ENCODE measurements around the gene TBXAS1. TPM values are rescaled to one million over a fixed set of nuclear protein-coding genes. Genes with fewer than 3 reads are reported as not detected.

TBXAS1 gene
- polyA plus RNA-seq, 1 donor from 2014 or later = 0.93 TPM

GRCh38 chr7:139874302-139874629 is 45.2 kb downstream of the TBXAS1 start:
- no peaks in the 10 kb centered on the region for H3K9me2 ChIP-seq (ENCODE audit: insufficient read depth, low read length)
- no peak overlapping the region for H3K4me2 ChIP-seq (ENCODE audit: low read length)
- TF ChIP-seq TAF1 (IDR thresholded peaks at IDR 0.05; ENCODE audit: low read depth) (no peak), EZH2 (IDR thresholded peaks at IDR 0.05; ENCODE audit: borderline replicate concordance, insufficient read depth, low read length, poor library complexity, severe bottlenecking) (no peak), MXI1 (conservative IDR thresholded peaks at IDR 0.05; ENCODE audit: poor library complexity, severe bottlenecking) (no peak), REST (IDR thresholded peaks at IDR 0.05; ENCODE audit: borderline replicate concordance) (no peak), SMC3 (conservative IDR thresholded peaks at IDR 0.05; ENCODE audit: poor library complexity) (no peak), POLR2AphosphoS5 (IDR thresholded peaks at IDR 0.05) (no peak)
- no peaks in the 10 kb centered on the region for H3K9me3 ChIP-seq (ENCODE audit: low read length)
- no peaks in the 10 kb centered on the region for H3F3A ChIP-seq (ENCODE audit: insufficient read depth, low read length, poor library complexity, severe bottlenecking)
- H3K9ac ChIP-seq (ENCODE audit: low read length) = no peak overlapping the region
- H4K20me1 ChIP-seq (ENCODE audit: insufficient read depth) = no peaks in the 10 kb centered on the region
- H3K4me3 ChIP-seq (ENCODE audit: low read length) = no peak overlapping the region
- H3K79me2 ChIP-seq (replicated peaks; ENCODE audit: insufficient read depth, low read length) = no peaks in the 10 kb centered on the region
- no peak overlapping the region for H3K27ac ChIP-seq (ENCODE audit: low read length)
- H2AFZ ChIP-seq (ENCODE audit: low read depth, low read length) = no peak overlapping the region
- no peaks in the 10 kb centered on the region for H3K36me3 ChIP-seq (ENCODE audit: insufficient read depth, low read length)
- H3K27me3 ChIP-seq (ENCODE audit: insufficient read depth, low read depth, low read length) = no peaks in the 10 kb centered on the region

GRCh38 chr7:139875821-139876241 is 46.8 kb downstream of the TBXAS1 start:
- Histone ChIP-seq H3K27ac (ENCODE audit: low read length) (no peak overlapping the region), H4K20me1 (ENCODE audit: insufficient read depth) (no peaks in the 10 kb centered on the region), H3K36me3 (ENCODE audit: insufficient read depth, low read length) (no peaks in the 10 kb centered on the region), H3K79me2 (replicated peaks; ENCODE audit: insufficient read depth, low read length) (no peaks in the 10 kb centered on the region), H3F3A (ENCODE audit: insufficient read depth, low read length, poor library complexity, severe bottlenecking) (no peaks in the 10 kb centered on the region), H2AFZ (ENCODE audit: low read depth, low read length) (no peak overlapping the region), H3K9me2 (ENCODE audit: insufficient read depth, low read length) (no peaks in the 10 kb centered on the region), H3K9me3 (ENCODE audit: low read length) (no peaks in the 10 kb centered on the region), H3K4me3 (ENCODE audit: low read length) (no peak overlapping the region), H3K4me2 (ENCODE audit: low read length) (no peak overlapping the region), H3K9ac (ENCODE audit: low read length) (no peak overlapping the region), H3K27me3 (ENCODE audit: insufficient read depth, low read depth, low read length) (no peaks in the 10 kb centered on the region)
- TF ChIP-seq SMC3 (conservative IDR thresholded peaks at IDR 0.05; ENCODE audit: poor library complexity) = no peak
- no peak for TF ChIP-seq REST (IDR thresholded peaks at IDR 0.05; ENCODE audit: borderline replicate concordance)
- no peak for TF ChIP-seq EP300 (conservative IDR thresholded peaks at IDR 0.05; ENCODE audit: poor library complexity, severe bottlenecking)
- TF ChIP-seq MXI1 (conservative IDR thresholded peaks at IDR 0.05; ENCODE audit: poor library complexity, severe bottlenecking) = no peak

Data from neural cell (in vitro differentiated cells).